ENCODE results near the gene EPHB2.

Gene EPHB2

GRCh38 chr1:22877112-22877915, 166.7 kb downstream of the EPHB2 start:
- Histone ChIP-seq H3K27me3 (ENCODE audit: control insufficient read depth, insufficient read depth, low read length) (no peaks in the 10 kb centered on the region), H3K36me3 (ENCODE audit: control insufficient read depth, low read depth, low read length) (no peaks in the 10 kb centered on the region), H3K27ac (ENCODE audit: low read length) (no peak overlapping the region), H3K4me3 (ENCODE audit: low read length) (no peak overlapping the region), H3K9me3 (ENCODE audit: control insufficient read depth, low read depth, low read length) (no peaks in the 10 kb centered on the region), H3K9ac (ENCODE audit: low read length) (no peak overlapping the region), H3K4me1 (ENCODE audit: control insufficient read depth, low read depth, low read length) (peaks cover 14% of the 10 kb centered on the region)

GRCh38 chr1:22877980-22878379, 167.3 kb downstream of the EPHB2 start:
- no peaks in the 10 kb centered on the region for H3K9me3 ChIP-seq (ENCODE audit: control insufficient read depth, low read depth, low read length)
- H3K27me3 ChIP-seq (ENCODE audit: control insufficient read depth, insufficient read depth, low read length), result no peaks in the 10 kb centered on the region
- H3K9ac ChIP-seq (ENCODE audit: low read length), result no peak overlapping the region
- peaks cover 14% of the 10 kb centered on the region for H3K4me1 ChIP-seq (ENCODE audit: control insufficient read depth, low read depth, low read length)
- H3K36me3 ChIP-seq (ENCODE audit: control insufficient read depth, low read depth, low read length), result no peaks in the 10 kb centered on the region
- H3K4me3 ChIP-seq (ENCODE audit: low read length), result no peak overlapping the region
- no peak overlapping the region for H3K27ac ChIP-seq (ENCODE audit: low read length)

- peaks cover 14% of the 10 kb centered on the region for H3K4me1 ChIP-seq (ENCODE audit: control insufficient read depth, low read depth, low read length)
- H3K27me3 ChIP-seq (ENCODE audit: control insufficient read depth, insufficient read depth, low read length), result no peaks in the 10 kb centered on the region
- H3K9me3 ChIP-seq (ENCODE audit: control insufficient read depth, low read depth, low read length), result no peaks in the 10 kb centered on the region
- H3K27ac ChIP-seq (ENCODE audit: low read length), result no peak overlapping the region
- no peak overlapping the region for H3K9ac ChIP-seq (ENCODE audit: low read length)
- H3K4me3 ChIP-seq (ENCODE audit: low read length), result no peak overlapping the region
- H3K36me3 ChIP-seq (ENCODE audit: control insufficient read depth, low read depth, low read length), result no peaks in the 10 kb centered on the region
Observed at GRCh38 chr1:22878626-22879025, 168.0 kb downstream of the EPHB2 start.

- Histone ChIP-seq H3K4me3 (ENCODE audit: low read length) (no peak overlapping the region), H3K4me1 (ENCODE audit: control insufficient read depth, low read depth, low read length) (peaks cover 14% of the 10 kb centered on the region), H3K36me3 (ENCODE audit: control insufficient read depth, low read depth, low read length) (no peaks in the 10 kb centered on the region), H3K27me3 (ENCODE audit: control insufficient read depth, insufficient read depth, low read length) (no peaks in the 10 kb centered on the region), H3K9me3 (ENCODE audit: control insufficient read depth, low read depth, low read length) (no peaks in the 10 kb centered on the region), H3K27ac (ENCODE audit: low read length) (no peak overlapping the region), H3K9ac (ENCODE audit: low read length) (no peak overlapping the region)
Observed at GRCh38 chr1:22879445-22879844, 168.8 kb downstream of the EPHB2 start.

- Histone ChIP-seq H3K9ac (ENCODE audit: low read length) (no peak overlapping the region), H3K4me3 (ENCODE audit: low read length) (no peak overlapping the region), H3K27ac (ENCODE audit: low read length) (no peak overlapping the region), H3K9me3 (ENCODE audit: control insufficient read depth, low read depth, low read length) (no peaks in the 10 kb centered on the region), H3K36me3 (ENCODE audit: control insufficient read depth, low read depth, low read length) (no peaks in the 10 kb centered on the region), H3K4me1 (ENCODE audit: control insufficient read depth, low read depth, low read length) (peaks cover 11% of the 10 kb centered on the region), H3K27me3 (ENCODE audit: control insufficient read depth, insufficient read depth, low read length) (no peaks in the 10 kb centered on the region)
Observed at GRCh38 chr1:22880174-22880601, 169.5 kb downstream of the EPHB2 start.

GRCh38 chr1:22883406-22883805, 172.8 kb downstream of the EPHB2 start:
- Histone ChIP-seq H3K9me3 (ENCODE audit: control insufficient read depth, low read depth, low read length) (no peaks in the 10 kb centered on the region), H3K36me3 (ENCODE audit: control insufficient read depth, low read depth, low read length) (no peaks in the 10 kb centered on the region), H3K4me1 (ENCODE audit: control insufficient read depth, low read depth, low read length) (no peaks in the 10 kb centered on the region), H3K27me3 (ENCODE audit: control insufficient read depth, insufficient read depth, low read length) (no peaks in the 10 kb centered on the region), H3K9ac (ENCODE audit: low read length) (no peak overlapping the region), H3K27ac (ENCODE audit: low read length) (no peak overlapping the region), H3K4me3 (ENCODE audit: low read length) (no peak overlapping the region)

GRCh38 chr1:22884806-22885530, 174.3 kb downstream of the EPHB2 start:
- H3K36me3 ChIP-seq (ENCODE audit: control insufficient read depth, low read depth, low read length), result no peaks in the 10 kb centered on the region
- H3K27ac ChIP-seq (ENCODE audit: low read length), result no peak overlapping the region
- no peaks in the 10 kb centered on the region for H3K27me3 ChIP-seq (ENCODE audit: control insufficient read depth, insufficient read depth, low read length)
- H3K9ac ChIP-seq (ENCODE audit: low read length), result no peak overlapping the region
- no peaks in the 10 kb centered on the region for H3K4me1 ChIP-seq (ENCODE audit: control insufficient read depth, low read depth, low read length)
- no peaks in the 10 kb centered on the region for H3K9me3 ChIP-seq (ENCODE audit: control insufficient read depth, low read depth, low read length)
- H3K4me3 ChIP-seq (ENCODE audit: low read length), result no peak overlapping the region

GRCh38 chr1:22886211-22886610, 175.6 kb downstream of the EPHB2 start:
- Histone ChIP-seq H3K27me3 (ENCODE audit: control insufficient read depth, insufficient read depth, low read length) (no peaks in the 10 kb centered on the region), H3K4me3 (ENCODE audit: low read length) (no peak overlapping the region), H3K36me3 (ENCODE audit: control insufficient read depth, low read depth, low read length) (no peaks in the 10 kb centered on the region), H3K9me3 (ENCODE audit: control insufficient read depth, low read depth, low read length) (no peaks in the 10 kb centered on the region), H3K4me1 (ENCODE audit: control insufficient read depth, low read depth, low read length) (no peaks in the 10 kb centered on the region), H3K9ac (ENCODE audit: low read length) (no peak overlapping the region), H3K27ac (ENCODE audit: low read length) (no peak overlapping the region)

- H3K36me3 ChIP-seq (ENCODE audit: control insufficient read depth, low read depth, low read length), result no peaks in the 10 kb centered on the region
- no peak overlapping the region for H3K27ac ChIP-seq (ENCODE audit: low read length)
- H3K4me3 ChIP-seq (ENCODE audit: low read length), result no peak overlapping the region
- H3K4me1 ChIP-seq (ENCODE audit: control insufficient read depth, low read depth, low read length), result no peaks in the 10 kb centered on the region
- H3K27me3 ChIP-seq (ENCODE audit: control insufficient read depth, insufficient read depth, low read length), result no peaks in the 10 kb centered on the region
- no peaks in the 10 kb centered on the region for H3K9me3 ChIP-seq (ENCODE audit: control insufficient read depth, low read depth, low read length)
- no peak overlapping the region for H3K9ac ChIP-seq (ENCODE audit: low read length)
Observed at GRCh38 chr1:22887491-22887890, 176.9 kb downstream of the EPHB2 start.

GRCh38 chr1:22888320-22889075, 177.9 kb downstream of the EPHB2 start:
- Histone ChIP-seq H3K9ac (ENCODE audit: low read length) (no peak overlapping the region), H3K27me3 (ENCODE audit: control insufficient read depth, insufficient read depth, low read length) (no peaks in the 10 kb centered on the region), H3K4me3 (ENCODE audit: low read length) (no peak overlapping the region), H3K36me3 (ENCODE audit: control insufficient read depth, low read depth, low read length) (no peaks in the 10 kb centered on the region), H3K4me1 (ENCODE audit: control insufficient read depth, low read depth, low read length) (no peaks in the 10 kb centered on the region), H3K27ac (ENCODE audit: low read length) (no peak overlapping the region), H3K9me3 (ENCODE audit: control insufficient read depth, low read depth, low read length) (no peaks in the 10 kb centered on the region)

GRCh38 chr1:22889213-22889827, 178.7 kb downstream of the EPHB2 start:
- Histone ChIP-seq H3K4me1 (ENCODE audit: control insufficient read depth, low read depth, low read length) (no peaks in the 10 kb centered on the region), H3K27ac (ENCODE audit: low read length) (no peak overlapping the region), H3K36me3 (ENCODE audit: control insufficient read depth, low read depth, low read length) (no peaks in the 10 kb centered on the region), H3K27me3 (ENCODE audit: control insufficient read depth, insufficient read depth, low read length) (no peaks in the 10 kb centered on the region), H3K9me3 (ENCODE audit: control insufficient read depth, low read depth, low read length) (no peaks in the 10 kb centered on the region), H3K9ac (ENCODE audit: low read length) (no peak overlapping the region), H3K4me3 (ENCODE audit: low read length) (no peak overlapping the region)

All from iPS-18a (cell line).